OCI-LY3 (cell line): ENCODE results near the gene TBC1D16.

ENCODE experiments used
- H2AFZ ChIP-seq: fragments of 200-600, 300-600 bp; shearing (Covaris generic); 2 replicates; pipeline ENCODE4 v1.6.0; 2014; ENCODE audit warnings: antibody characterized with exemption, low read depth, low read length
- H3K27ac ChIP-seq: fragments of 200-600, 300-600 bp; sonication (generic); 2 replicates; pipeline ENCODE4 v1.5.1; 2014; ENCODE audit warnings: mild to moderate bottlenecking, low read length, moderate library complexity, mixed read lengths
- H3K27me3 ChIP-seq: fragments of 200-600, 300-600 bp; sonication (generic); 2 replicates; pipeline ENCODE4 v1.6.1; 2014; ENCODE audit warnings: low read depth, low read length, mixed read lengths
- H3K36me3 ChIP-seq: fragments of 200-600, 300-600 bp; sonication (generic); replicated peaks from 2 replicates; pipeline ENCODE3; 2014; ENCODE audit warnings: low read depth, low read length, mixed read lengths
- H3K4me1 ChIP-seq: fragments of 300-600, 200-600 bp; sonication (generic); 2 replicates; pipeline ENCODE4 v1.6.1; 2014; ENCODE audit warnings: low read length, mixed read lengths
- H3K4me2 ChIP-seq: fragments of 200-600, 300-600 bp; sonication (generic); 2 replicates; pipeline ENCODE4 v1.6.1; 2014; ENCODE audit warnings: low read length, mixed read lengths
- H3K4me3 ChIP-seq: fragments of 300-600, 200-600 bp; sonication (generic); 2 replicates; pipeline ENCODE4 v1.5.1; 2014; ENCODE audit warnings: antibody characterized with exemption, mild to moderate bottlenecking, low read length, moderate library complexity
- H3K79me2 ChIP-seq: fragments of 300-600, 200-600 bp; shearing (Covaris generic); 2 replicates; pipeline ENCODE4 v1.6.1; 2014; ENCODE audit warnings: mild to moderate bottlenecking, low read length, mixed read lengths
- H3K9ac ChIP-seq: fragments of 300-600, 200-600 bp; shearing (Covaris generic); 2 replicates; pipeline ENCODE4 v1.6.0; 2014; ENCODE audit warnings: mild to moderate bottlenecking, low read length, moderate library complexity
- H3K9me3 ChIP-seq: fragments of 200-600, 300-600 bp; shearing (Covaris generic); 2 replicates; pipeline ENCODE4 v1.6.1; 2014; ENCODE audit warnings: low read length, mixed read lengths; ENCODE audit not compliant: insufficient read depth
- H4K20me1 ChIP-seq: fragments of 200-600, 300-600 bp; sonication (generic); 2 replicates; pipeline ENCODE4 v1.6.1; 2016; ENCODE audit warnings: low read length, mixed read lengths; ENCODE audit not compliant: insufficient read depth
- CTCF ChIP-seq: fragments of 200-600, 300-600 bp; sonication (generic); IDR thresholded peaks from 2 replicates; pipeline ENCODE4 v1.5.1; 2014; ENCODE audit warnings: antibody characterized with exemption, low read length, low read depth
- EZH2phosphoT487 ChIP-seq: fragments of 200-600 bp; shearing (Covaris generic); IDR thresholded peaks from 2 replicates; pipeline ENCODE4 v1.6.1; 2018; ENCODE audit warnings: antibody characterized with exemption, mixed run types, low read depth

TBC1D16 gene

GRCh38 chr17:79922116-79922601 lies 113.5 kb downstream of the TBC1D16 start:
- H3K9ac ChIP-seq, result peak overlapping the region; percentile 92
- H3K79me2 ChIP-seq, result peaks cover 18% of the 10 kb centered on the region
- peak overlapping the region; percentile 73 for H3K4me3 ChIP-seq
- H3K27ac ChIP-seq, result peak overlapping the region; percentile 98
- H2AFZ ChIP-seq, result no peak overlapping the region
- H3K4me1 ChIP-seq, result peaks cover 99% of the 10 kb centered on the region
- no peaks in the 10 kb centered on the region for H3K27me3 ChIP-seq
- peaks cover 4% of the 10 kb centered on the region for H3K36me3 ChIP-seq
- no peaks in the 10 kb centered on the region for H4K20me1 ChIP-seq
- TF ChIP-seq CTCF (no peak), EZH2phosphoT487 (no peak)
- H3K9me3 ChIP-seq, result no peaks in the 10 kb centered on the region
- H3K4me2 ChIP-seq, result peak overlapping the region; percentile 89

GRCh38 chr17:79921411-79922115 lies 114.1 kb downstream of the TBC1D16 start:
- Histone ChIP-seq H3K9ac (peak overlapping the region; percentile 92), H4K20me1 (no peaks in the 10 kb centered on the region), H3K79me2 (peaks cover 18% of the 10 kb centered on the region), H3K36me3 (peaks cover 4% of the 10 kb centered on the region), H3K4me2 (peak overlapping the region; percentile 89), H3K4me3 (peak overlapping the region; percentile 73), H3K9me3 (no peaks in the 10 kb centered on the region), H3K27me3 (no peaks in the 10 kb centered on the region), H2AFZ (no peak overlapping the region), H3K4me1 (peaks cover 99% of the 10 kb centered on the region), H3K27ac (peak overlapping the region; percentile 98)
- TF ChIP-seq EZH2phosphoT487, result no peak

- H3K9me3 ChIP-seq, result no peaks in the 10 kb centered on the region
- H2AFZ ChIP-seq, result no peak overlapping the region
- peaks cover 18% of the 10 kb centered on the region for H3K79me2 ChIP-seq
- TF ChIP-seq CTCF, result no peak
- peak overlapping the region; percentile 92 for H3K9ac ChIP-seq
- peak overlapping the region; percentile 98 for H3K27ac ChIP-seq
- H3K4me3 ChIP-seq, result peak overlapping the region; percentile 73
- H3K4me1 ChIP-seq, result peaks cover 99% of the 10 kb centered on the region
- H3K4me2 ChIP-seq, result peak overlapping the region; percentile 89
- peaks cover 4% of the 10 kb centered on the region for H3K36me3 ChIP-seq
- no peaks in the 10 kb centered on the region for H4K20me1 ChIP-seq
- no peaks in the 10 kb centered on the region for H3K27me3 ChIP-seq
Measured at GRCh38 chr17:79920751-79921410, 114.8 kb downstream of the TBC1D16 start.

- no peaks in the 10 kb centered on the region for H4K20me1 ChIP-seq
- peaks cover 99% of the 10 kb centered on the region for H3K4me1 ChIP-seq
- no peaks in the 10 kb centered on the region for H3K9me3 ChIP-seq
- H3K4me2 ChIP-seq, result peak overlapping the region; percentile 89
- TF ChIP-seq EZH2phosphoT487 (no peak), CTCF (no peak)
- peaks cover 18% of the 10 kb centered on the region for H3K79me2 ChIP-seq
- H2AFZ ChIP-seq, result no peak overlapping the region
- peak overlapping the region; percentile 98 for H3K27ac ChIP-seq
- H3K27me3 ChIP-seq, result no peaks in the 10 kb centered on the region
- peak overlapping the region; percentile 73 for H3K4me3 ChIP-seq
- peak overlapping the region; percentile 92 for H3K9ac ChIP-seq
- H3K36me3 ChIP-seq, result peaks cover 4% of the 10 kb centered on the region
Measured at GRCh38 chr17:79919862-79920720, 115.6 kb downstream of the TBC1D16 start.
